OCI-M2 (cell line): ENCODE results near the gene EGFL7.

ENCODE experiments used
- DNase-seq: peaks from one replicate; lab custom pipeline; 2025; ENCODE audit not compliant: unreplicated experiment; lab: John Stamatoyannopoulos, UW

EGFL7 gene

DNA sequence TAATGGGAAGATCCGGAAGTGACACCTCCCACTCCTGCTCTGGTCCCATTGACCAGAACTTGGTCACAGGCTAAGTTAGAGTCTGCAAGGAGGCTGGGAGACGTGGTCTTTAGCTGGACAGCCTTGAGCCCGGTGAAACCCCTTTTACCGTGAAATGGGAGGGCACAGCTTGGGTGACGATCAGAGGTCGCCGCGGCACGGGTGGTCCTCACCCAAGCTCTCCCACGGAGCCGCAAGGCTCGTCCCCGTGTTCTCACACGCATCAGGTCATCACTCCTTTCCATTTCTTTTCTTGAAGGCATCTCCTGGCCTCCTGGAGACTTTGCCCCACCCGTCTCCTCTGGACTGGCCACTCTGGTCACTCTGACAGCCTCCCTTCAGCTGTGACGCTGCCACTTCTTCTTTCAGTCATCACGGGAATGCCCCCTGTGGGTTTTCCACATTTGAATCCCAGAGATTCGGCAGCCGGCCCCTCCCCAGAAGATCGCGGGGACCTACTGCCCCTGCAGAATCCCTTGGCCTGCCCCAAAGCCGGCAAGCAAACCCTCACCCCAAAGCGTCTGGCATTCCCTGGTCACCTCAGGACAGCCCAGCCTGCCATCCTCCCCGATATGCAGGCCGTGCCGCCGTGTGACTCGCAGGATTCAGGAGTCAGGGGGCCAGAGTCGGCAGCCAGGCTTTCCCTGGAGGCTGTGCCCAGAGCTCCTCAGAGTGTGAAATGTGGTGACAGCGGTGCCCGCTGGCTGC is 18.9 kb upstream of the EGFL7 start:
- DNase-seq = no peak

DNA sequence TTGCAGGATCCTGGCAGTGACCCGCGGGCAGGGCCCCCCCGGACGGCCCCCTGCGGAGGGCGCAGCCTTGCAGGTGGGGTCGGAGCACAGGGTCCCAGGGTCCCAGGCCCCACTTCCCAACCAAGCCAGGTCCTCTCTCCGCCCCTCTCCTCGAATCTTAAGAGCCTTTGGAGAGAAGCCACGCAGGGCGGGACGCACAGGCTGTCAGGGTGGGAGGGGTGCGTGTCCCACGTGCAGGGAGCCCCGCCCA is 18.4 kb upstream of the EGFL7 start:
- no peak for DNase-seq

DNA sequence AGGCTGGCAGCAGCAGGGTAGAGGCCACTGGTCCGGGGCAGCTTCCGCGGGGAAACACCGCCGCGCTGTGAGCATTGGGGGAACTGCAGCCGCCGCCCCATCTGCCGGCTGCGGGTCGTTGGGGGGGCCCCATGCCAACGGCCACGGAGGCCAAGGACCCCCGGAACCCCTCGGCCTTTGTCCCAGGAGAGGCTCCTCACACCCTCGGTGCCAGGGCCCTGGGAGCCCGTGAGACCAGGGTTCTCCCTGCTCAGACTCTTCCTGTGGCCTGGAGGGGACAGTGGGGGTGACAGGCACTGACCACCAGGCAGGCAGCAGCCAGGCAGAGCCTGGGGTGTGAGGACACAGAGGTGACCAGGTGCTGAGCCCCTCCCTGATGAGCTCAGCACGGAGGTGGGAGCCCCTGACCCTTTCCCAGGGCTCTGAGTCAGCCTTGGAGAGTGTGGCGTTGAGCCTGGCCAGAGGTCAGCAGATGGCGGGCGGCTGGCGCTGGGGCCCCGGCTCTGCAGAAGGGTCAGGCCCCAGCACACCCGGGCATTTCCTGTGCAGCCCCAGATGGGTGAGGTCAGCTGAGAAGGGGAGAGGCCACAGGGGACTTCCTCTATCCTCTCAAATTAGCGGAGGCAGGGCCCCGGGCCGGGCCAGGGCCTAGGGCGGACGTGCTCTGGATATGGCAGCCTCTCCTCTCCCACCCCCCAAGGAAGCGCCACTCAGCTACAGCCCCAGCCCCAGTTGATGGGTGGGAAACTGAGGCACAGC is 17.9 kb upstream of the EGFL7 start:
- no peak for DNase-seq

DNA sequence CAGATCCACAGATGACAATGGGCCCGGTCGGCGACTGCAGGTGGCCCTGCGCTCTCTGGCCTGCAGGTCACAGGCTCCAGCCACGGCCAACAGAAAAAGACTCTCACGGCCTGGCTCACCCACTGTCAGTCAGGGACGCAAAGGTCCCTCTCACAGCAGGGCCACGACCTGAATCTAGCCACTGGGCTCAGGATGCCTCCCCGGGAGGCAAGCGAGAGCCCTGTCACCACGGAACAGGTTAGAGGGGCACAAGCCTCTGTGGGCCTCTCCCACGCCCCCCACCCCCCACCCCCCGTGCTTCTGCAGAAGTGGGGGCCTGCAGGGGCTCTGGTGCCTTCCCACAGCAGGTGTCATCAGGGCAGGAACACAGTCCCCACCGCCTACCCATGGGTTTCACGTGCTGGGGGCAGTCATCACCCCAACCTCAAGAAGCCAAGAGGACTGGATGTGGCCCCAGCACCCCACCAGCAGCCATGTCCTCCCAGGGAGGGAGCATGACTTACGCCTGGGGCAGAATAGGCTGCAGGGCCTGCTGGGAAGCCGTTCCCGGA is 17.3 kb upstream of the EGFL7 start:
- DNase-seq = no peak

DNA sequence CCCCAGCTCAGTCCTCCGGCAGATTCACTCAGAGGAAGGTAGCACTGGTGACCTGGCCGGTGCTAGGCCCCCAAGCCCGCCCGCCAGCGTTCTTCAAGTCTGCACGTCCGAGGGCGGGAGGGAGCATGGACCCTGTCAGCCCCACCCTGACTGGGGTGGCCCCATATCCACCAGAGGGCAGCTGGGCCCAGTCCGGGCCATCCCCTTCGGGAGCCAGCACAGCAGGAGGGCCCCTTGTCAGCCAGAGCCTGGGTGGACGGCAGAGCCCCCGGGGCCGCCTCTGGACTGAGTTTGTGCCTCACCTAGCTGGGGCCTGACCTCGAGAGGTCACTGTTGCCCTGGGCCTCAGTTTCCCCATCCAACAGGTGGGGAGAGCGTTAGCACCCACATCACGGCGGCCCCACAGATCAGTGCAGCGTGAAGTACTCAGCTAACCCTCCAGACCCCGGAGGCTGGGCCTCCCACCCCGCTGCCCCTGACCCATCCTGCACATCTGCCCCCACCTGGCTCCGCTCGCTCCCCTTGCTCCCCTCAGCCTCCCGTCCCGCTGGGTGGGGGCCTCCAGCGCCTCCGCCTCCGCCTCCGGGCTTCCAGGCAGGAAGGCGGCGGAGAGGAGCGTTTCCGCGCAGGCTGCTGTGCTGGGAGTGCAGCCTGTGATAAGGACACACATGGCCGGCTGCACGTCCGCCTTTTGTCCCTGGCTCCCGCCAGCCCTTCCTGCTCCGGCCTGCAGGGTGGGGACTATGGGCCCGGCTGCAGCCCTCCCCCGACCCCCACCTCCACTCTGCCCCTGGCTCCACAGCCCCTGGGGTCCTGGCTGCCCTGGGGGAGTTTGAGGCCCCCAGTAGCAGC is 16.6 kb upstream of the EGFL7 start:
- no peak for DNase-seq

DNA sequence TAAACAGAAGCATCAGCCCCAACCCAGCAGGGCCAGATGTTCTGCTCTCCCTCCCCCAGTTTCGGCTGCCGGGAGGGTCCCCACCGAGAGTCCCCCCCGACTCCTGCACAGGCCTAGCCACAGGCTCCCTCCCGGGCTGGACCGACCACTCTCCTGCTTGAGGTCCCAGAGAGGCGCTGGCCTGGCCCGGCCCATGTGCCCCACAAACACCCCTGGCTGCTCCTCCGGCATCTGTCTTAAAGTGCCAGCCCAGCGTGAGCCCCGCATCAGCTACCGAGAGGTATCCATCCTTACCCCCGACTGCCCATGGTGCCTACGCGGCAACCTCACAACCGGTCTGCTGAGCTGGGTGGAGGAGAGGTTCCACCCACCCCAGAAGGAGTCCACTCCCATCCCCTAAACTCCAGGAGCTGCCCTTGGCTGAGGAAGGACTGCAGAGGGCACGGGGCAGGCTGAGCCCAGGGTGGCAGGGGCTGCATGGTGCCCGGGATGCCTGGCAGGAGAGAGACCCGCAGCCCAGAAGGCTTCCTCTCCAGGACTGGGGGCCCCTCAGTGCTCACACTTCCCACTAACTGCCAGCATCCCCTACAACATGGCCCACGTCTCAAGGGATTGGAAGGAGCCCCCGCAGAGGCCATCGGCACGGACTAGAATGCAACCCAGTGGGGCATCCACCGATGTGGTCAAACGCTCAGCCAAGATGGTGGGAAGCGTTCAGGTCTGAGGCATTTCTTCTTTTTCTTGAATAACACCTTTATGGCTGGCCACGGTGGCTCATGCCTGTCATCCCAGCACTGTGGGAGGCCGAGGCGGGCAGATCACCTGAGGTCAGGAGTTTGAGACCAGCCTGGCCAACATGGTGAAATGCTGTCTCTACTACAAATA is 15.6 kb upstream of the EGFL7 start:
- no peak for DNase-seq

DNA sequence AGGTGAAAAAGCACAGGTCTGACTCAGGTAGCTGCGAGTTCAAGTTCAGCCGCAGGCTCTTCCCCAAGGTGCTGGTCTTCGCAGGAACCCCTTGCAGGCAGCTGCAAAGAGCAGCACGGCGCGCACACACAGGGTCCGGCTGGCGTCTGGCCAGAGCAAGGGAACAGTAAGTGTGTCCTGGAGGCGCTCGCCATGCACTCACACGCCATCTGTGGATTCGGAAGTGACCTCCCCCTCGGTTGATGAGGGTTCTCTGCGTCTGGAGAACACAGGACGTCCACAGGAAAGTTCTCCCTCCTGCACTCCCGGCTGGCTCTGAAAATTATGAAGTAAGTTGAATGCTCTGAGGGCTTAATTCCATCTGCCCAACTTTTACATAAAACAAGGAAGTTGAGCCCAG is 14.0 kb upstream of the EGFL7 start:
- DNase-seq = no peak

DNA sequence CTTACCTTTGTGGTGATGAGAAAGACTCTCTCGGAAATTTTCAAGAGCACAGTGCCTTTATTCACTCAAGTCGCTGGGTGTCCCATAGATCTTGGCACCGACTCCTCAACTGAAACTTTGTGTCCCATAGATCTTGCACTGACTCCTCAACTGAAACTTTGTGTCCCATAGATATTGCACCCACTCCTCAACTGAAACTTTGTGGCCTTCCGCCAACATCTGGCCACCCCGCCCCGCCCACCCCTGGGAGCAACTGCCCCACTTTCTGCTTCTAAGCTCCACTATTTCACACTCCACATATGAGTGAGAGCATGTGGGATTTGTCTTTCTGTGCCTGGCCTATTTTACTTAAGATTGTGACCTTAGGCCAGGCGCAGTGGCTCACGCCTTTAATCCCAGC is 12.7 kb upstream of the EGFL7 start:
- no peak for DNase-seq

DNA sequence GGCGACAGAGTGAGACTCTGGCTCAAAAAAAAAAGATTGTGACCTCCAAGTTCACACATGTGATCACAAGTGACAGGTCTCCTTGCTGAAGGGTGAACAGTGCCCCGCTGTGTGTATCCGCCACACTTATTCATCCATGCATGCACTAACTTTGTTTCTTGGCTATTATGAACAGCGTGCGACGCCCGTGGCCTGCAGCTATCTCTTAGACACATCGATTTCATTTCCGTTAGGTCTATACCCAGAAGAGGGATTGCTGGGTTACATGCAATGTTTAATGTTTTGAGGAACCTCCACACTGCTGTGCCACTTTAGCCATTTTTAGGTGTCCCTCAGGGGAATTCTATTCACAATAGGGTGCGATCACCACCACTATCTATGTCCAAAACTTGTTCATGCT is 12.1 kb upstream of the EGFL7 start:
- DNase-seq = no peak

DNA sequence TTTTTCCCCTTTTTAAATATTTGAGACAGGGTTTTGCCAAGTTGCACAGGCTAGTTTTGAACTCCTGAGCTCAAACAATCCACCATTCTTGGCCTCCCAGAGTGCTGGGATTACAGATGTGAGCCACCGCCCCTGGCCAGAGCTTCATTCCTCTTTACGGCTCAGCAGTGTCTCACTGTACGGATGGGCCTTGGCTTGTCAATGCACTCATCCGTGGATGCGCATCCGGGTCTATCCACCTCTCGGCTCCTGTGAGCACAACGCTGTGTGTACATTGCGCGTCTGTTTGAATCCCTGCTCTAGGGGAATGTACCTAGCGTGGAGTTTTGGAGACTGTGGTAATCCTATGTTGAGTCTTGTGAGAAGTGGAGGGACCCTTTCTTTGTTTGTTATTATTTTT is 10.9 kb upstream of the EGFL7 start:
- DNase-seq = no peak

DNA sequence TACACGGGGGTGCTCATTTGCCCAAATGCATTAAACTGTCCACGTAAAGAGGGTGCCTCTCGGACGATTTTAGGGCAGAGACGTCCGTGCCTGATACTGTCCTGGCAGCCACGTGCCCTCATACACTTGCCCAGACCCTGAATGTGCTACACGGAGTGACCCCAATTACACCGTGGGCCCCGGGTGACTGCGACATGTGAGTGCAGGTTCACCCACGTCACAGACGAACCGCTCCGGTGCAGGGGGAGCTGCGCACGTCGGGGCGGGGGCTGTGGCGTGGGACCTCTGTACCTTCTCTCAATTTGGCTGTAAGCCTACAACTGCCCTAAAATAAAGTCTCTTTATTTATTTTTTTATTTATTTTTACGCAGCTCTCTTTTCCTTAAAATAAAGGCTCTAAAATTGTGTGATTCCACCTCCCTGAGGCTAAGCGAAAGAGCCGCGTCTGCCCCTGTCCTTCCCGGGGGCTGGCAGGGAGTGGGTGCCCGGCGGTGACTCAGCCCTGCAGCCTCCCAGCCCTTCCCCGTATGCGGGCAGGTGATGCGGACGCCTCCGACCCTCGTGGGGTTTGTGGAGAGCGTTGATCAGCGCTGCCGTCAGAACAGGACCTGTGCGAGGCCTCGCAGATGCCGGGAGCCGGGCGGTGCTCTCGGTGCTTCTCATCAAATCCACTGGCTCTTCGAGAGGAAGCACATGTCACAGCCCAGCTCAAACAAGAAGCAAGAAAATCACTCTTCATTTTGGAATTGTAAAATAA is 9.2 kb upstream of the EGFL7 start:
- no peak for DNase-seq

DNA sequence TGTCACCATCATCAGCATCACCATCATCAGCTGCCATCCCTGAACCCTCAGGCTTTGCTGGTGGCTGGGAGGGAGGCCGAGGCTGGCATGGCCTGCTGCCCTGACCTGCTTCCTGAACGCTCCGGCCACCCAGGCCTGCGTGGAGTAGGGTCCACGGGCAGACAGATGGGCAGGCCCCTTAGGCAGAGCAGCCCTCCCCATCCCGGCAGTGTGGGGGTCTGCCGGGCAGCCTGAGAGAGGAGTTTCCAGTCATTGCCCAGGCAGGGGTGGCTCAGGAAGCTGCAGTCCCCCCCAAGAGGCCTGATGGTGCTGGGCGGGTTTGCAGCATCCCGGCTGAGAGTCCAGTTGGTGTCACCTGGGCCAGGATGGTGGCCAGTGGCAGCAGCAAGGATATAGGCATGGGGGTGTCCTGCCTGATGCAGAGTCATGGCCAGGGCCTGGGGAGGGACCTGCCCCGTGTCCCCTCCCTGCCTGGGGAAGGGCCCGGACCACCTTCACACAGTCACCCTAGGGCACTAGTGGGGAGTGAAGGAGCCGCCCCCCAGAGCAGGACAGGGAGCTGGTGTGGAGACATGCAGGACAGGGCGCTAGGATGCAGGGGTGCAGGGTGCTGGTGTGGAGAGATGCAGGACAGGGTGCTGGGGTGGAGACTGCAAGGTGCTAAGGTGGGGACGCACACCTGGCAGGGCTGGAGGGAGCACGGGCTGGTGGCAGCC is 7.7 kb upstream of the EGFL7 start:
- no peak for DNase-seq

DNA sequence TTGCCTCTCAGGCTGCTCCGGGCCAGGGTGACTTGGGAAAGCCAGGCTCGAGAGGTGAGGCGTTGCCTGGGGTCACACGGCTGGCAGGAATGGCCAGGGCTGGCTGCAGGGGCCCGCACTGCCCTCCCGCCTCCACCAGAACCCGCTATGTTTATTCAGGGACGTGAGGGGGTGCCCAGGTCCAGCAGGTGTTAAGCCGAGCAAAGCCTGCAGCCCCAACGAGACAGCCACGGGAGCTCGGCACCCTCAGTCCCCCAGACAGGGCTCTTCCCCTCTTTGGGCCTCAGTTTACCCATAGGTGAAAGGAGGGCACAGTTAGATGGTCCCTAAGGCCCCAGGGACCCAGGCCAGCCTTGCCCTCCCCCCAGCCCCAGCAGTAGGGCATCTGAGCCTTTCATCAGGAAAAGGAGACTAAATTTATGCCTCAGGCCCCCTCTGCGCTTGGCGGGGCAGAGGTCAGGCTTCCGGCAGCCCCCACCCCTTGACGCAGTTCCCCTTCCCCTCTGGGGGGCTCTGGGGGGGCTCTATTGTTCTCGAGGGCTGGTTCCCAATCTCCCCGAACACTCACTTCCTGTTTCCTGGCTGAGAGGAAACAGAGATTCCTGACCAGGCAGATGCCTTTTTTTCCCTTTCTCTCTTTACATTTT is 7.1 kb upstream of the EGFL7 start:
- no peak for DNase-seq

DNA sequence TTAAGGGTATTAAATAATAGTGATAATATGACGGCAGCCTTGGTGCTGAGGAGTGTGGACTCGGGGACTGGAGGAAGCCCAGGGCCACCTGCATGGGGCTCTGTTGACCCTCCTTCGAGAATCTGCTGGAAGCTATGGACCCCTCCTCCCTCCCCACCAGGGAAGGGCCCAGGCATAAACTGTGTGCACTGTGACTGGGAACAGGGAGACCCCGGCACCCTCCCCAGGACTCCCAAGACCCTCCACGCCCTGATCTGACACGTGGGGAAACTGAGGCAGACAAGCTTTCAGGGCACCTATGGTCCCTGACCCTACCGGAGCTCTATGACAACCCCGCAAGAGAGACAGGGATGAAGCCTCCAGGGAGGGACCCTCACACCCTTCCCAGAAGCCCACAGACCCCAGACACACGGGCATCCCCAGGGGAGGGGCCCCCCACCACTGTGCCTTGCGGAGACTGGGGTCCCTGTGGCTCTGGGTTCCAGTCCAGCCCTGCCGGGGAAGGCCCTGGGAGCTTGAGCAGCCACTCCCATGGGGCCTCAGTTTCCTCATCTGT is 6.5 kb upstream of the EGFL7 start:
- DNase-seq = no peak

DNA sequence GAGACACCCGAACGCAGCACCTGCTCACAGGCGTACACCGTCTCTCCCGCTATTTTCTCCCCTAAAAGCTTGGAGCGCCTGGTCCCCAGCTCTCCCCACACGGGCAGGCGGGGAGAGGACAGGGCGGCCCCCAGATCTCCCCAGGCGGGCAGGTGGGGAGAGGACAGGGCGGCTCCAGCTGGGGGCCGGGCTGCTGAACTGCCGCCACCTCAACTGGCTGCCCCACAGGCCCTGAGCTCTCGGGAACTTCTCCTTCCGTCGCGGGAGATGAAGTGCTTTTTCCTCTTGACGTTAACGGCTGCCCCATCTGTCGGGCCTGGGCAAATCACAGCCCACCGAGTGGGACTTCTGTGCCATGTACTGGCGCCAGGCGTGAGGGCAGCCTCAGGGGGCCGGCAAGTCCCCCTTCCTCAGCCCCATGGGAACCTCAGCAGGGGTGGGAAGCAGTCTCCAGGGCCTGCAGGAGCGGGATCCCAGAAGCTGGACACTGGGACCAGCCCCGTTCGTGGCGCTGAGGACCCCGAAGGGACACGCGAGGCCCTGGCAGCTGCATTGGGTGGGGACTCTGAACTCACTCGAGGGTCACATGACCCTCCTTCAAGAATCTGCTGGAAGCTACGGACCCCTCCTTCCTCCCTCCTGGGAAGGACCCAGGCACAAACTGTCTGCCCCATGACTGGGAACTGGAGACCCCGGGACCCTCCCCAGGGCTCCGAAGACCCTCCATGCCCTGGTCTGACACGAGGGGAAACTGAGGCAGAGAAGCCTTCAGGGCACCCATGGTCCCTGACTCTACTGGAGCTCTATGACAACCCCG is 5.7 kb upstream of the EGFL7 start:
- DNase-seq = no peak

DNA sequence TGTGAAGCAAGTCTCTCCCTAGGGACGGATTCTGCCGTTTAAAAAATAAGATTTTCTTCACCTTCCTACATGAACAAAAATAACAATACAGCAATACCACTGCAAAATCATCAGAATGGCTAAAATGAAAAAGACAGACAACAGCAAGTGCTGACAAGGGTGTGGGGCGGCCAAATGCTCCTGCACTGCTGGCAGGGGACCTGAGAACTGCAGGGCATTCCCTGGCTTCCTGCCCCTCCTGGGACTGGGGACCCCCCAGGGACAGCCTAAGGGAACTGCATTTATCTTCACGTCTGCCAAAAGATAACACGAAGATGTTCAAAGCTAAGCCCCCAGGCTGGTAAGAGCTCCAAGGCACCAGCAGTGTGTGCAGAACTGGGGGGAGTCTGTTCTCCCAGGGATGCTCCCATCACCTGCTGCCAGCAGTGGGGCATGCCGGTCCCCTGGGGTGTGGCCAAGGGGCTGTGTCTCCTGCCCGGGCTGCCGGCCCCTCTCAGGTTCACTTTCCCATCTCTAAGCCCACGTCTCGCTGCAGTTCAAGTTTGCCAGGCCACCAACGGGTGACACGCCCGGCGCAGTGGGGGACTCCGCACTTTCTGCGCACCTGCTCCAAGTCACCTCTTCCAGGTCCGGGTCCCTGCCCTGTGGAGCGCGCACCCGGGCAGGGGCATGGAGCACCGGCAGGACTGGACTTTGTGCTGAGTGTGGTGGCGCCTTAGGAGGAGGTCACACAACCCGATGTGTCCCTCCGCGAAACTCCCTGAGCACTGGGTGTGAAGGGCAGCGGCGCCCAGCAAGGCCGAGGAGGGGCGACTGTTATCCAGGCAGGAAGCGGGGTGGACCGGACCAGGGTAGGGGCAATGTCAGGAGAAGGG is 4.5 kb upstream of the EGFL7 start:
- no peak for DNase-seq
